HG03196 (cell line): ENCODE data around the gene ADCY1.

Experiments
- ATAC-seq: cut with Tn5 transposase; IDR thresholded peaks from one replicate; pipeline ENCODE4 v1.9.1; 2021; ENCODE audit not compliant: unreplicated experiment

Gene ADCY1

GRCh38 chr7:45689011-45689796 is 115.0 kb downstream of the ADCY1 start:
- ATAC-seq: no peak

- no peak for ATAC-seq
Observed at GRCh38 chr7:45689797-45690761, 115.9 kb downstream of the ADCY1 start.

- no peak for ATAC-seq
Observed at GRCh38 chr7:45690762-45691150, 116.6 kb downstream of the ADCY1 start.

GRCh38 chr7:45691155-45691656 is 117.0 kb downstream of the ADCY1 start:
- no peak for ATAC-seq

- no peak for ATAC-seq
Observed at GRCh38 chr7:45692031-45692430, 117.9 kb downstream of the ADCY1 start.

GRCh38 chr7:45695249-45695995 is 121.3 kb downstream of the ADCY1 start:
- no peak for ATAC-seq

- no peak for ATAC-seq
Observed at GRCh38 chr7:45696476-45696875, 122.3 kb downstream of the ADCY1 start.

- no peak for ATAC-seq
Observed at GRCh38 chr7:45697576-45698136, 123.5 kb downstream of the ADCY1 start.

- no peak for ATAC-seq
Observed at GRCh38 chr7:45698303-45699014, 124.3 kb downstream of the ADCY1 start.

GRCh38 chr7:45699015-45699309 is 124.8 kb downstream of the ADCY1 start:
- no peak for ATAC-seq

GRCh38 chr7:45699726-45700390 is 125.7 kb downstream of the ADCY1 start:
- ATAC-seq: no peak

GRCh38 chr7:45700556-45700955 is 126.4 kb downstream of the ADCY1 start:
- no peak for ATAC-seq

- no peak for ATAC-seq
Observed at GRCh38 chr7:45701701-45702510, 127.7 kb downstream of the ADCY1 start.

GRCh38 chr7:45702751-45703150 is 128.6 kb downstream of the ADCY1 start:
- ATAC-seq: no peak

GRCh38 chr7:45703373-45703821 is 129.2 kb downstream of the ADCY1 start:
- ATAC-seq: no peak

- ATAC-seq: no peak
Observed at GRCh38 chr7:45703911-45704682, 129.9 kb downstream of the ADCY1 start.

- no peak for ATAC-seq
Observed at GRCh38 chr7:45704683-45705016, 130.5 kb downstream of the ADCY1 start.
